GM19043 (cell line): Measurements from ENCODE around the gene KDM6B.

Experiments
- ATAC-seq: cut with Tn5 transposase; IDR thresholded peaks from one replicate; pipeline ENCODE4 v1.9.1; 2021; ENCODE audit warnings: low read depth; ENCODE audit not compliant: unreplicated experiment

The KDM6B gene

DNA sequence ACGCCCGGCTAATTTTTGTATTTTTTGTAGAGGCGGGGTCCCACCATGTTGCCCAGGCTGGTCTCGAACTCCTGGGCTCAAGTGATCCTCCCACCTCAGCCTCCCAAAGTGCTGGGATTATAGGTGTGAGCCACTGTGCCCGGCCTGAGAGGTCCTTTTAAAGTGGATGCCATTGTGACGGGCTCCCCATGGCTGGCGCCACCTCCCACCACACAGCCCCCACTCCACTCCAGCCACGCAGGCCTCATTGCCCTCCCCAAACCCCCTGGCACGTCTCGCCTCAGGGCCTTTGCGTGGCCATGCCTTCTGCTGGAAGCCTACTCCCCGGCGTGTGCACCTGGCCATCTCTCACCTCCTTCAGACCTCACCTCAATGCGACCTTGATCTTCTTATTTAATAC, 11.9 kb upstream of the KDM6B start:
- ATAC-seq, result no peak

DNA sequence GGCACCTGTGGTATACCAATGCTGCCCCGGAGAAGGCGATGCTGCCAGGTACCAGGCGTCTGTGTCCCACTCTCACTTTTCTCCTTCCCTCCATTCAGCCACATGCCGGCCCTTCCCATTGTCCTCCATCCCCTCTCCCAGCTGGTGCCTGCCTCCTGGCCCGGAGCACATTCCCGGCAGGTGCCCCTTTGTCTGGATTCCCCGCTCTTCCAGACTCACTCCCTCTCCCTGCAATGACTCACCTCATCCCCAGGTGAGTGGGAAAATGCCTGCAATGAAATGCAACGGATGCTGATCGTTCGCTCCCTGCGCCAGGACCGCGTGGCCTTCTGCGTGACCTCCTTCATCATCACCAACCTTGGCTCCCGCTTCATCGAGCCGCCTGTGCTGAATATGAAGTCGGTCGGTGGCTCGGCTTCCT, 10.4 kb upstream of the KDM6B start:
- no peak for ATAC-seq

DNA sequence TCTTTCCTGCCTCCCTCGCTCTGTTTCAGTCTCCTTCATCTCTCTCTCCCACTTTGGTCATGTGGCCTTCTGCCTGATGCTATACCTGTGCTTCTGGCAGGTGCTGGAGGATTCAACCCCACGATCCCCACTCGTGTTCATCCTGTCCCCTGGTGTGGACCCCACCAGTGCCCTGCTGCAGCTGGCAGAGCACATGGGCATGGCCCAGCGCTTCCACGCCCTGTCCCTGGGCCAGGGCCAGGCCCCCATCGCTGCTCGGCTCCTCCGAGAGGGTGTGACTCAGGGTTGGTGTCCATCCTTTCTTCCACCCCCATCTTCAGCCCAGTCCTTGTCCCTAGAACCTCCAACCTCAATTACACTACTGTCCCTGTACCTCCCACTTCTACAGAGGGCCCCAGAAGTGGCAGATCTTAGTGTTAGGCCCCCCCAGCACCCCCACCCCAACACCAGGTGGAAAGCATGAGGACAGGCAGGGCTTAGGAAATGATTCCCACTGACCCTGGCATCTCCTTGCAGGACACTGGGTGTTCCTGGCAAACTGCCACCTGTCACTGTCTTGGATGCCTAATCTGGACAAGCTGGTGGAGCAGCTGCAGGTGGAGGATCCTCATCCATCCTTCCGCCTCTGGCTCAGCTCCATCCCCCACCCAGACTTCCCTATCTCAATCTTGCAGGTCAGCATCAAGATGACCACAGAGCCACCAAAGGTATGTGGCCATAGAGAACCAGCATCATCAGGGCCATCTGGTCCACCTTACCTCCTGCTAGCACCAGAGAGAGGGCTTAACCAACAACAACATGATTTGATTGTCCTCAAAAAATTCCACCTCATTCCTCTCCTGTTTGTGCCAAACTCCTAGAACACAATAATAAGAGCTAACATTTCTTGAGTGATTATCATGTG, 9.7 kb upstream of the KDM6B start:
- no peak for ATAC-seq

DNA sequence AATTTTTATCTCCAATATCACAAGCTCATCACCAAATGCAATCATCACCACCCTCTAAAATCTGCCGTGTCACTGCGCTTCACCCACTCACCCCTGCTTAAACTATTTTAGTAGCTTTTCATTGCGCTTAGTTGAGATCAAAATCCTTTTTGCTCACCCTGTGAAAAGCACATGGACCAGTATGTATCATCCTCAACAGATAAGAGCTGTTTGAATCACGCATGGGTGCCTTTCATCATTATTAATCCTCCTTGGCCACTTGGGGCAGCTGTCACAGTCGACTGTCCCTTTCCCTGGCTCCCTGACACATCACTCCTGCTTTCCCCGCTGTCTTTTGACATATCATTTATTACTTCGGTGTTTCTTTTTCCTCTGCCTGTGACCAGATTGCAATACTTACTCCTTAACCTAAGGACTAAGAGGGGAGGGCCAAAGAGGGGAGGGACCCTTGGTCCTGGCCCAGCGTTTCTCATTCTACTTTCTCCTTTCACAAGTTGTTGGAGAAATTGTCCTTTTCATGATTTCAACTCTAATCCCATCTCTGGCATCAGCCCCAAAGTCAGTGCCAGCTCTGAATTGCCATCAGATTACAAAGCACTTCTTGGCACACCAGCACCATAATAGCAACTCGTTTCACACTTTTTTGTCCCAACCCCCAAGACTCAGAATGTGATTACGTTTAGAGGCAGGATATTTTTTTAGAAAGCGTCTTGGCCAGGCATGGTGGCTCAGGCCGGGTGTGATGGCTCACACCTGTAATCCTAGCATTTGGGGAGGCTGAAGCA, 8.6 kb upstream of the KDM6B start:
- ATAC-seq, result no peak

DNA sequence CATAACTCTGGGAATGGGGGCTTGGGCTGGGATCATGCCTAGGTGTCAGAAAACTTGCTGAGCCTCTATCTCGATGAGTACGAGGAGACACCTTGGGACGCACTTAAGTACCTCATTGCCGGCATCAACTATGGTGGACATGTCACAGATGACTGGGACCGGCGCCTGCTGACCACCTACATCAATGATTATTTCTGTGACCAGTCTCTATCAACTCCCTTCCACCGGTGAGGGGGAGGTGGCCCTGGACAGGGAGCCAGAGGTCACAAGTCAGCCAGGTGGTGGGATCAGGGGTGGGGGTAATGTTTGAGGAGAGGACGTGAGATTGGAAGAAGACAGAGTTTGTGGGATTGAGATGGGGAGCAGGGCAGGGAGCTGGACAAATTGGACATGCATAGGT, 3.4 kb upstream of the KDM6B start:
- no peak for ATAC-seq

DNA sequence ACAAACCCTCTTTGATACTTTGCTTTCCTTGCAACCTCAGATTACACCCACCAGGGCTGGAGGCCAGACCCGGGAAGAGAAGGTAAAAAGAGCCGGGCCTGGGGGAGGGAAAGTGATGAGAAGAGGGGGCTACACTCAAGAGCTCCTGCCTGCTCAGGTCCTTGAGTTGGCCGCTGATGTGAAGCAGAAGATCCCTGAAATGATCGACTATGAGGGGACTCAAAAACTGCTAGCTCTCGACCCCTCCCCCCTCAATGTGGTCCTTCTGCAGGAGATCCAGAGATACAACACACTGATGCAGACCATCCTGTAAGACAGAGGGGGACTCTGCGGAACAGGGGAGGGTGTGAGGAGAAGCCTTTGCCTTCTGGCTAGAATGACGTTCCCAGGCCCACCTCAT, 2.8 kb upstream of the KDM6B start:
- no peak for ATAC-seq

DNA sequence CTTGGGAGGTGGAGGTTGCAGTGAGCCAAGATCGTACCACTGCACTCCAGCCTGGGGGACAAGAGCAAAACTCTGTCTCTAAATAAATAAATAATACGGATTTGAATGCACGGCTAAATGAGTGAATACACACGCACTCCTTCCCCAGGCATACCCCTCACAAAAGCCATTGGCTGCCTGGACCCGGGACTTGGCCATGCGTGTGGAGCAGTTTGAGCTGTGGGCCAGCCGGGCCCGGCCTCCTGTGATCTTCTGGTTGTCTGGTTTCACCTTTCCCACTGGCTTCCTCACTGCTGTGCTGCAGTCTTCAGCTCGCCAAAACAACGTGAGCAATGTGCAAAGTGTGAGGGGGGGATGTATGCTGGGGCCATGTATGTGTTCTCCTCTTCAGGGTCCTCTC, 1.6 kb upstream of the KDM6B start:
- no peak for ATAC-seq

DNA sequence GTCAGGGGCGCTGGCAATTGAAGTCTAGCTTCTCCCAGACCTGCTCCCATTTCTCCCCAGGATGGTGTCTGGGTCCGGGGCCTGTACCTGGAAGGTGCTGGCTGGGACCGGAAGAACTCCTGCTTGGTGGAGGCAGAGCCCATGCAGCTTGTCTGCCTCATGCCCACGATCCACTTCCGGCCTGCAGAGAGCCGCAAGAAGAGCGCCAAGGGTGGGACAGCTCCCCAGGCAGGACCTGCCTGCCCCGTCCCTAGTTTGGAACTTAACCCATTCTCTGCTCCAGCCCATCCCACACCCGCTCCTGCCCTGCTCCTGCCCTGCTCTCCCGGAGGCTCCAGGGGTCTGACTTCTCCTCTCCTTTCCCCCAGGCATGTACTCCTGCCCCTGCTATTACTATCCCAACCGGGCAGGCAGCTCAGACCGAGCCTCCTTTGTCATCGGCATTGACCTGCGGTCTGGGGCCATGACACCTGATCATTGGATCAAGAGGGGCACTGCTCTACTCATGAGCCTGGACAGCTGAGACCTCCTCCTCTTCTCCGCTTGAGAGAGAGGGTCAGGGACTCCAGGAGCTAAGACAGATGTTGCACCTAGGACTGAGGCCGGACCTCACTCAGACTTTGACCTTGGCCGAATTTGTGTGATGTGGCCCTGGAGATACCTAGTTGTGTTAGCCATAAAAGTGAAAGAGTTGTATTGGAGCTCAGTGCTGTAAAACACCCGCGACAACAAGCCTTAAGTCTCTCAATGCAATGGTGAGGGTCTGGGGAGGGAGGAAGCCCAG, 814 bp upstream of the KDM6B start:
- ATAC-seq, result no peak

DNA sequence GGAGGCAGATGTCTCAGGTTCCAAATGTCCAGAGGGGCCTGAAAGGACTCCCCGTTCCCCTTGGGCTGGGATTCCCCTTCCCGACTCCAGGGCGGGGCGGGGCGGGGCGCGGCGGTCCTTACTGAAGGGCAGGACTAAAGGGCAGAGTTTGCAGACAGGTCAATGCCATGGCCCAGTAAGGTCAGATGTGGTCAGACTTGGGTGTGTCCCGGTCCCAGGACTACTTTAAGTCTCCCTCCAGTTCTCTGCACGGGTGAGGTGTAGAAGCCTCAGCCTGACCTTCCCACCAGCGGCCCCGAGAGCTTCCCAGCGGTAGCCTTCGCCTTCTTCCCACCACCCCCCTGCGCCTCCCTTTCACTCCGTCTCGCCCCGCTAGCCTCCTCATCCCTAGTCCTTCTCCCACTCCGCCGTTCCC, 532 bp downstream of the KDM6B start:
- ATAC-seq, result no peak

DNA sequence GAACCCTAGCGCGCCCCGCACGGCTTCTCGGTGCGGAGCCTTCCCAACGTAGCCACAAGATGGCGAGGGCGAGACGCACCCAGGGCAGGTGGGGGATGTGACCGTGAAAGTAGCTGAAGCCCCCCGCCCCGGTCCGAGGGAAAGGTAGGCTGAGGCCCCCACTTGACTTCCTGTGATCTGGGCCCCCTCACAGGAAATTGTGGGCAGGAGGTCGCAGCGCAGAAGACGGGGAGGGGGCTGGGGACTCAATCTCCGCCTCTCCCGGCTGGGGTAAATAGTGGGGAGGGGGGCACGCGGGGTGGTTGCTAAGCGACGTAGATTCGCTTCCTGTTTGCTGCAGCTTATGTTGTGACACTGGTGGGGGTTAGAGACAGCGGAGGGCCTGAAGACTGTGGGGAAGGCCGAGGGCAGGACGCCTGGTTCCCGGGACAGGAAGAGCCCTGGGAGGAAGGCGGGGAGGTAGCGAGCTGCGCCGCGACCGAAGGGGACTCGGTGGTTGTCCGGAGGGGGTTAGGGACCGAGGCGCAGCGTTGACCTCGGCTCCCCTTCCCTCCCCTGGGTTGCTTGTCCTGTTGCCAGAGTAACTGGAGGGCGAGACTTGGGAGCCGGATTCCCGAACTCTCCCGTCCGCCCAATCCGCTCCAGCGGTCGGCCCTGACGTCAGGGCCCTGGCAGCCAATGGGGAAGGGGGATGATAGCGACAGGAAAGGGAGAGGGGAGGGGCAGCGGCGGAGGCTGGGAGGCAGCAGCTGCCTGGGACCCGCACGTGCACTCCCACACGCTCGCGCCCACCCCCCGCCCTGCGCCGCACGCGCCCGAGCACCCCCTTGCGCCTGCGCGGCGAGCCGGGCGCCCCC, 1.2 kb downstream of the KDM6B start:
- no peak for ATAC-seq

DNA sequence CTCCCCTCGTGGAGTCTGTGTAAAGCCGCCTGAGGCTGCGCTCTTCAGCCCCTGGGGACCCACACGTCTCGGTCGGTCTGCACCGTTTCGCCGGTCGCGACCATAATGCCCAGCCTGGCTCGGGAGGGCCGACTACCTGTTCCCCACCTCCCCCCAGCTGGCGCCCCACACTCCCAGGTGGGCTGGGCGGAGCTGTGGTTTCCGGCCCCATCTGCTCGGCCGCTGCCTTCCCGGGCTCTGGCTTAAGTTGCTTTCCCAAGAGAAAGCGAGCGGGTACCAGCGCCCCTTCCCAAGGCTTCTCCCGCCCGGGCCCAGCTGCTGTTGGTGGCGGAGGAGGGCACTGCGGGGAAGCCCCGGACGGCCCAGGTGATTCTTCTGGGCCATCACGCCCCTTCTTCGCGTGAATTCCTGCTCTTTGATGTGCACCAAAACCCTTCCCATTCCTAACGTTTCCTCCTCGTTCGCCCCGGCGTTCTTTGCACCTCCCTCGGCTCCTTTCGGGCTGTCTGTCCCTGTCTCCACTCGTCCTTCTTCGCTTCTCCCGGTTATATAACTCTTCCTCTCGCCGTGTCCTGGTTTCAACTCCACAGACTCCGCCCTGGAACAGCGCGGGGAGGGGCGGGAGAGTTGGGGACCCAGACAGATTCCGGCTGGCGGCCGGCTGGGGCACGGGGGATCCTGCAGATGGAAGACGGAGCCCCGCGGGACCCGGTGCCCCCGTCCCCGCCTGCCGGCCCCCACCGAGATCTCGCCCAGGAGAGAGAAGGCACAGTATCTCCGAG, 2.0 kb downstream of the KDM6B start:
- ATAC-seq, result no peak

DNA sequence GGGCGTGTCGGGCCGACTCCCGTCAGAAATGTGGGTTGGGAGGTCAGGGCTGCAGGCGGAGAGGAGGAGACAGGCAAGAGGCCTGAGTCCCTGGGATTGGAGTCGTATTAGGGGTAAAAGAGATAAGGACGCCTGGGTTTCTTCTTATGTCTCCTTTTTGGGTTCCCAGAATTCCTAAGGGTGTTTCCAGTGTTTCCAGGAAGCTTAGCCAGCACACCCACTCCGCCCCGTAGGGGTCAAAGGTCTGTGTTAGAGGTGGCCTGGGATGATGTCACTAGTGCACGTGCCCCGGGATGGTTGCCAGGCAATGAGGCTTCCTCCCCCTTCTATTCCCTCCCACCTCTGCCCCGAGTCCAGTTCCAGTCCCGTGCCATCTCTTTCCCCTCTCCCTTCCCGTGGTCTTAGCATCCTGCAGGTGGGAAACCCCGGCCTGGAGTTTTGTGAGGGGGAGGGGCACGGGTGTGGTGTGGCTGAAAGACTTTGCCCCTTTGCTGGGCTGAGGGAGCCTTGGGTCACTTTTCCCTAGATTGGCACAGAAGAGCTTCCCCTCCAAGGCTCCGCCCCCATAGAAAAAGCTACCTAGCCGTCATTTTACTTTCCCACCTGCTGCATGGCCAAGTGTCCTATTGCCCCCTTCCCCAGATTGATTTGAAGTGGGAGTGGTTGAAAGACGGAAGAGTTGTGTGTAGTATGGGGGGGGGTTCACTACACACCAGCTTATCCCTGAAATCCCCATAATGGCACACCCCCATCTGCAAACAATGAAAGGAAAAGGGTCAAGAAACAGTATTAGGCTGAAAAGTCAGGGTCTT, 2.8 kb downstream of the KDM6B start:
- no peak for ATAC-seq

DNA sequence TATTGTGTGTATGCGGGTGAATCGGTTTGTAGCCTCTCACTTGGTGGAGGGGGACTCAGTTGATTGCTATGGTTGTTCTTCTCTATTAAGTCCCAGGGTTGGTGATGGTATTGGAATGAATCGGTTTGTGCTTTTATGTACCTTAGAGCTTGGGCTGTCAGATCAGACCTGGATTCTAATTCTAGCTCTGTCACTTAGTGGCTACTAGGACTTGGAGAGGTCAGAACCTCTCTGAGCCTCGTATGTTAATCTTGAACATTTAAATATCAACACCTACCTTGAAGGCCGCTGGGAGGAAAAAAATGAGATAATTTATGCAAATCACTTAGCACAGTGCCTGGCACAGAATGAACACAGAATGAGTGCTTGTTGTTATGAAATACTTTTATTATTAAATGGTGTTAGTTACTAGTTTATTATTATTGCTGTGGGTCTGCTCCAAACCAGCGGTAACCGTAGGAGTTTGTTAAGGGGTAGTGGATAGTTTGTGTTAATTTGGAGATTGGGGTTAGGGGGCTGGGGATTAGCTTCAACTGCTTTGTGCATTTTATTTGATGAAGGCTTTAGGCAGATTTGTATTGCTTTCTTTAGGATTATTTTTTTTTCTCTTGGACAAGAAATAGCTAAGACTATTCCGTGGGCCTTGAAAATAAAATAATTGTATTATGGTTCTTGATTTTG, 3.5 kb downstream of the KDM6B start:
- no peak for ATAC-seq

DNA sequence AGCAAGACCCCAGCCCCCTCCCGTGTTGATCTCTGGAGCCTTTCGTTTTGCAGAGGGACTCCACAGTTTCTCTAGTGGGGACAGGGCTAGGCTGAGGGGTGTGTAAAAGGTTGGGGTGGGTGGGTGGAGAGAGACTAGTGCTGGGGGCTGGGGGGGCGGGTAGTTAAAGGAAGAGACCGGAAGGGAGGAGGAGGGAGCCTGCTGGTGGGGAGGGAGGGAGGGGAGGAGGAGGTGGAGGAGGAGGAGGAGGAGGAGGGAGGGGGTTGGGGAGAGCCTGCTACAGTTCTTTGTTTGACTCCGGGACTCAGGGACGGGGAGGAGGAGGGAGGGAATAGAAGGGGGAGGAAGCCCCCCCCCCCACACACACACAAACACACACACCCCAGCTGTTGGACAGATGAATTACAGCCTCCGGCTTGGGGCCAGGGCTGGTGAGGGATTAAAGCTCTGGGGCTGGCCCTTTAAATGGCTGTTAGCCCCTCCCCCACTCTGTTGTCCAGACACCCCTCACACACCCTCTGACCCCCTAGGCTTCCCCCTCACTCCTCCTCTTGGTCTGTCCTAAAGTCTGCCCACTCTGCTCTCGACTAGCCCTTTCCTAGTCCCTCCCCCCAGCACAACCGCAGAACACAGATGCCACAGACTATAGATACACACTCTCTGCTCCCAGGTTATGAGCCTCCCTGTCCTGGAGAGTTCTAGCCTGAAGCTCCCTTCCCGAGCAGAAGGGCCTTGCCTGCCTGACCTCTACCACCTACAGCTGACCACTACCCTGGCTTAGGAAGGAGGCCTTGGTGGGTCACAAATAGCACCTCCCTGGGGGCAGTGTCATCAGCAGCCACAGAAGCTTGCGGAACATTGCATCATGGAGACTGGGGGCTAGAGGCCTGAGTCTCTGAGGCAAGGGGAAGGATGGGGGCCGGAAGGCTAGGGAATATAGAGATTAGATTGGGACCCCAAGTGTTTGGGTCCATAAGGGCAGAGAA, 4.4 kb downstream of the KDM6B start:
- no peak for ATAC-seq

DNA sequence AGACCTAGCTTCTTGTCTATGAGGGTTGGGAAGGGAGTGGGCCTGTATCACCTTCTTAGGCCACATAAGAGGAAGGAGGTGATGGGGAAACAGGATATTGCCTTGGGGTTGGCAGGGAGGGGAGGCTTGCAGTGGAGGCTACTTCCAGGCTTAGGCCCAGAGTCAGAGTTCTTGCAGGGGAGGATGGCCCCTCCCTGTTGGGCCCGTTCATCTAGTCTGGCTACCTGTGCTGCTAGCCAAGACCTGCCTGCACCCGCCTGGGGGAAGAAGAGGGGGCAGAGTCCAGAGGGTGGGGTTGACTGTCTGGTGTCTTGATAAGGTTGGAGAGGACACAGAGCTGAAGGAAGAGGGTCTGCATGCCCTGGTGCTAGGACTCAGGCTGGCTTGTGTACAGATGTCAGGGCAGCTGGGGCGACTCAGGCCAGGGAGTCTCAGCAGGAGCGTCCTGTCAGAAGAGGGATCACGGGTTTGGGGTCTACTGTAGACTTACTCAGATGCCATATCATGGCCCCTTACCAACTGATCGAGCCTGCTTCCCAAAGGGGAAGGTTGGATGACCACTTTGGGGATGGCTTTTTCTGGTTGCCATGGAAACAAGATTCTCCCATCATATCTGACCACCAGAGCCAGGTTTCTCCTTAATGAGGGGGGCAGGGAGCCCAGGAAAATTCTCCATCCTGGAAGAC, 5.3 kb downstream of the KDM6B start:
- ATAC-seq, result no peak

DNA sequence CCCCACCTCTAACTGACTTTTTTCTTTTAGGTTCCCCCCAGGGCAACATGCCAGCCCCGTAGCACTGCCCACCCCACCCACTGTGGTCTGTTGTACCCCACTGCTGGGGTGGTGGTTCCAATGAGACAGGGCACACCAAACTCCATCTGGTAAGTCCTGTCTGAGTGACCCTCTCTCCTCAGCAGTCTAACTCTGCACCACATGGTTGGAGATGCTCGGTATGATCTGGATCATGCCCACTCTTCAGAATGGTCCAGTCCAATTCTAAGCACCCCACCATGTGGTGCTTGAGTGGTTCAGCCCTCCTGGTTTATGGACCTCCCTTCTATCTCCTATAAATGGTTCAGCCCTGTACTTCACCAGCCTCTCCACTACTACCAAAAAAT, 5.9 kb downstream of the KDM6B start:
- ATAC-seq, result no peak
